ENCODE data around the gene MATN4.

MATN4 gene

GRCh38 chr20:45340236-45340847 is 32.2 kb upstream of the MATN4 start:
- peaks cover 85% of the 10 kb centered on the region for H3K4me1 ChIP-seq (ENCODE audit: control insufficient read depth, insufficient read depth, low read length, poor library complexity, severe bottlenecking)
- H3K27ac ChIP-seq (ENCODE audit: low read depth, low read length, severe bottlenecking): no peak overlapping the region
- H3K9me3 ChIP-seq (ENCODE audit: control insufficient read depth, low read length): no peaks in the 10 kb centered on the region
- 67 to 88% methylated on average over 3 to 4 of the region's 5 CpGs for WGBS, 2 experiments (ENCODE audit: insufficient coverage in 2 of 2)
- H3K36me3 ChIP-seq (ENCODE audit: control insufficient read depth, insufficient read depth, low read length): peaks cover 39% of the 10 kb centered on the region
- H3K4me3 ChIP-seq (ENCODE audit: extremely low read depth, insufficient read depth, low read length, poor library complexity, severe bottlenecking): no peak overlapping the region

GRCh38 chr20:45339799-45340198 is 31.7 kb upstream of the MATN4 start:
- peaks cover 82% of the 10 kb centered on the region for H3K4me1 ChIP-seq (ENCODE audit: control insufficient read depth, insufficient read depth, low read length, poor library complexity, severe bottlenecking)
- H3K27ac ChIP-seq (ENCODE audit: low read depth, low read length, severe bottlenecking): no peak overlapping the region
- whole genome bisulfite sequencing, 2 experiments (ENCODE audit: insufficient coverage in 2 of 2): 100% methylated on average over 1 to 2 of the region's 2 CpGs
- no peak overlapping the region for H3K4me3 ChIP-seq (ENCODE audit: extremely low read depth, insufficient read depth, low read length, poor library complexity, severe bottlenecking)
- H3K9me3 ChIP-seq (ENCODE audit: control insufficient read depth, low read length): no peaks in the 10 kb centered on the region
- H3K36me3 ChIP-seq (ENCODE audit: control insufficient read depth, insufficient read depth, low read length): peaks cover 44% of the 10 kb centered on the region

GRCh38 chr20:45339084-45339483 is 31.0 kb upstream of the MATN4 start:
- peaks cover 77% of the 10 kb centered on the region for H3K4me1 ChIP-seq (ENCODE audit: control insufficient read depth, insufficient read depth, low read length, poor library complexity, severe bottlenecking)
- H3K36me3 ChIP-seq (ENCODE audit: control insufficient read depth, insufficient read depth, low read length): peaks cover 51% of the 10 kb centered on the region
- H3K9me3 ChIP-seq (ENCODE audit: control insufficient read depth, low read length): no peaks in the 10 kb centered on the region
- no peak overlapping the region for H3K4me3 ChIP-seq (ENCODE audit: extremely low read depth, insufficient read depth, low read length, poor library complexity, severe bottlenecking)
- 84 to 87% methylated on average over 5 to 6 of the region's 6 CpGs for WGBS, 2 experiments (ENCODE audit: insufficient coverage in 2 of 2)
- peak overlapping the region; percentile 96 for H3K27ac ChIP-seq (ENCODE audit: low read depth, low read length, severe bottlenecking)

GRCh38 chr20:45338121-45339030 is 30.3 kb upstream of the MATN4 start:
- H3K27ac ChIP-seq (ENCODE audit: low read depth, low read length, severe bottlenecking): peak overlapping the region; percentile 96
- H3K36me3 ChIP-seq (ENCODE audit: control insufficient read depth, insufficient read depth, low read length): peaks cover 56% of the 10 kb centered on the region
- no peak overlapping the region for H3K4me3 ChIP-seq (ENCODE audit: extremely low read depth, insufficient read depth, low read length, poor library complexity, severe bottlenecking)
- 54 to 78% methylated on average over 4 to 9 of the region's 11 CpGs for WGBS, 2 experiments (ENCODE audit: insufficient coverage in 2 of 2)
- H3K4me1 ChIP-seq (ENCODE audit: control insufficient read depth, insufficient read depth, low read length, poor library complexity, severe bottlenecking): peaks cover 70% of the 10 kb centered on the region
- H3K9me3 ChIP-seq (ENCODE audit: control insufficient read depth, low read length): no peaks in the 10 kb centered on the region

GRCh38 chr20:45337367-45338120 is 29.4 kb upstream of the MATN4 start:
- 64 to 65% methylated on average over 12 to 15 of the region's 15 CpGs for WGBS, 2 experiments (ENCODE audit: insufficient coverage in 2 of 2)
- Histone ChIP-seq H3K36me3 (ENCODE audit: control insufficient read depth, insufficient read depth, low read length) (peaks cover 65% of the 10 kb centered on the region), H3K4me1 (ENCODE audit: control insufficient read depth, insufficient read depth, low read length, poor library complexity, severe bottlenecking) (peaks cover 62% of the 10 kb centered on the region), H3K4me3 (ENCODE audit: extremely low read depth, insufficient read depth, low read length, poor library complexity, severe bottlenecking) (no peak overlapping the region), H3K9me3 (ENCODE audit: control insufficient read depth, low read length) (no peaks in the 10 kb centered on the region), H3K27ac (ENCODE audit: low read depth, low read length, severe bottlenecking) (peak overlapping the region; percentile 96)

GRCh38 chr20:45336530-45337366 is 28.6 kb upstream of the MATN4 start:
- no peaks in the 10 kb centered on the region for H3K9me3 ChIP-seq (ENCODE audit: control insufficient read depth, low read length)
- 93 to 94% methylated on average over 8 to 11 of the region's 11 CpGs for WGBS, 2 experiments (ENCODE audit: insufficient coverage in 2 of 2)
- peak overlapping the region; percentile 96 for H3K27ac ChIP-seq (ENCODE audit: low read depth, low read length, severe bottlenecking)
- no peak overlapping the region for H3K4me3 ChIP-seq (ENCODE audit: extremely low read depth, insufficient read depth, low read length, poor library complexity, severe bottlenecking)
- H3K4me1 ChIP-seq (ENCODE audit: control insufficient read depth, insufficient read depth, low read length, poor library complexity, severe bottlenecking): peaks cover 54% of the 10 kb centered on the region
- H3K36me3 ChIP-seq (ENCODE audit: control insufficient read depth, insufficient read depth, low read length): peaks cover 72% of the 10 kb centered on the region

GRCh38 chr20:45330476-45330875 is 22.4 kb upstream of the MATN4 start:
- Histone ChIP-seq H3K4me3 (ENCODE audit: extremely low read depth, insufficient read depth, low read length, poor library complexity, severe bottlenecking) (no peak overlapping the region), H3K36me3 (ENCODE audit: control insufficient read depth, insufficient read depth, low read length) (peaks cover 96% of the 10 kb centered on the region), H3K4me1 (ENCODE audit: control insufficient read depth, insufficient read depth, low read length, poor library complexity, severe bottlenecking) (peaks cover 14% of the 10 kb centered on the region), H3K9me3 (ENCODE audit: control insufficient read depth, low read length) (no peaks in the 10 kb centered on the region), H3K27ac (ENCODE audit: low read depth, low read length, severe bottlenecking) (no peak overlapping the region)
- 90 to 100% methylated on average over 2 to 3 of the region's 3 CpGs for WGBS, 2 experiments (ENCODE audit: insufficient coverage in 2 of 2)

GRCh38 chr20:45329497-45330319 is 21.6 kb upstream of the MATN4 start:
- H3K27ac ChIP-seq (ENCODE audit: low read depth, low read length, severe bottlenecking): no peak overlapping the region
- WGBS, 2 experiments (ENCODE audit: insufficient coverage in 2 of 2): 93 to 100% methylated on average over 3 of the region's 7 CpGs
- H3K36me3 ChIP-seq (ENCODE audit: control insufficient read depth, insufficient read depth, low read length): peaks cover 95% of the 10 kb centered on the region
- no peaks in the 10 kb centered on the region for H3K9me3 ChIP-seq (ENCODE audit: control insufficient read depth, low read length)
- H3K4me3 ChIP-seq (ENCODE audit: extremely low read depth, insufficient read depth, low read length, poor library complexity, severe bottlenecking): no peak overlapping the region
- peaks cover 12% of the 10 kb centered on the region for H3K4me1 ChIP-seq (ENCODE audit: control insufficient read depth, insufficient read depth, low read length, poor library complexity, severe bottlenecking)

GRCh38 chr20:45328451-45328850 is 20.4 kb upstream of the MATN4 start:
- H3K36me3 ChIP-seq (ENCODE audit: control insufficient read depth, insufficient read depth, low read length): peaks cover 89% of the 10 kb centered on the region
- no peak overlapping the region for H3K27ac ChIP-seq (ENCODE audit: low read depth, low read length, severe bottlenecking)
- no peak overlapping the region for H3K4me3 ChIP-seq (ENCODE audit: extremely low read depth, insufficient read depth, low read length, poor library complexity, severe bottlenecking)
- no peaks in the 10 kb centered on the region for H3K9me3 ChIP-seq (ENCODE audit: control insufficient read depth, low read length)
- H3K4me1 ChIP-seq (ENCODE audit: control insufficient read depth, insufficient read depth, low read length, poor library complexity, severe bottlenecking): peaks cover 12% of the 10 kb centered on the region
- 93 to 100% methylated on average over 2 of the region's 4 CpGs for WGBS, 2 experiments (ENCODE audit: insufficient coverage in 2 of 2)

Measured in mesodermal cell (in vitro differentiated cells).